Endothelial cell of umbilical vein (primary cell): ENCODE results near the gene VPS9D1. TPM values are rescaled to one million over a fixed set of nuclear protein-coding genes. Genes with fewer than 3 reads are reported as not detected.
A peak's percentile ranks its signal among the peaks of the same experiment; 100 is the strongest.

Source experiments
- BruUV-seq: library from RNA; stranded (reverse); fragments of 400-500 nt; replicated peaks from 2 replicates; lab custom pipeline; 2021; lab: Mats Ljungman, UMichigan
- CTCF ChIA-PET: fragments of 300-600, 350-600 bp; sonication (Branson Sonifier 250); formaldehyde crosslinking; loops from one replicate; lab custom pipeline; 2021; ENCODE audit warnings: antibody characterized with exemption, inconsistent platforms; lab: Charles Lee
- POLR2A ChIA-PET: fragments of 300-600, 350-600 bp; sonication (Branson Sonifier 250); formaldehyde crosslinking; loops from one replicate; lab custom pipeline; 2021; ENCODE audit warnings: antibody characterized with exemption, inconsistent platforms; lab: Charles Lee
- DNase-seq: peaks from one replicate; pipeline ENCODE4 v3.0.0-alpha.2; 2011; ENCODE audit warnings: low read depth, low spot score
- FAIRE-seq: peaks from 2 replicates; lab custom pipeline; 2011; peaks lifted over from hg19 to GRCh38; lab: Jason Lieb, UNC
- H2AFZ ChIP-seq: 2 replicates; pipeline ENCODE4 v1.6.0; 2012; ENCODE audit warnings: low read depth, low read length, control low read depth, inconsistent platforms
- H3K27ac ChIP-seq: 2 replicates; pipeline ENCODE4 v1.5.1; 2011; ENCODE audit warnings: low read depth, mild to moderate bottlenecking, control low read depth, low read length, moderate library complexity; ENCODE audit not compliant: insufficient read depth
- H3K27me3 ChIP-seq, 2 experiments: 2 replicates each; pipeline versions ENCODE4 v1.6.0 to v1.6.1; 2011; ENCODE audit warnings: low read length in 2 of 2, mixed read lengths in 1 of 2; ENCODE audit not compliant: control insufficient read depth in 2 of 2, insufficient read depth in 2 of 2
- H3K36me3 ChIP-seq, 2 experiments: 2 replicates in 1 of 2; 3 replicates in 1 of 2; pipeline ENCODE4 v1.5.1; 2011; ENCODE audit warnings: low read length in 2 of 2, mild to moderate bottlenecking in 1 of 2, moderate library complexity in 1 of 2; ENCODE audit not compliant: control insufficient read depth in 2 of 2, insufficient read depth in 2 of 2; ENCODE audit errors: extremely low read depth in 1 of 2
- H3K4me1 ChIP-seq: 3 replicates; pipeline ENCODE4 v1.5.1; 2011; ENCODE audit warnings: mild to moderate bottlenecking, low read length; ENCODE audit not compliant: control insufficient read depth, insufficient read depth; ENCODE audit errors: extremely low read depth
- H3K4me2 ChIP-seq: 2 replicates; pipeline ENCODE4 v1.6.1; 2011; ENCODE audit warnings: low read length, control low read depth, mixed read lengths; ENCODE audit not compliant: insufficient read depth
- H3K4me3 ChIP-seq, 3 experiments: fragments of 200-600 bp in 1 of 3; sonication (generic), shearing (Covaris generic) in 1 of 3; replicated peaks in 1 of 3; 2 replicates each; pipeline ENCODE4 v1.5.1; 2011 to 2016; ENCODE audit warnings: control low read depth in 3 of 3, low read length in 3 of 3, mild to moderate bottlenecking in 2 of 3, inconsistent platforms in 1 of 3, low read depth in 1 of 3, moderate library complexity in 1 of 3; ENCODE audit not compliant: insufficient read depth in 1 of 3
- H3K79me2 ChIP-seq: 2 replicates; pipeline ENCODE4 v1.6.0; 2012; ENCODE audit warnings: low read length, inconsistent platforms; ENCODE audit not compliant: control insufficient read depth, insufficient read depth
- H3K9ac ChIP-seq: replicated peaks from 2 replicates; pipeline ENCODE3; 2011; ENCODE audit warnings: low read length, control low read depth; ENCODE audit not compliant: insufficient read depth; ENCODE audit errors: extremely low read depth
- H3K9me1 ChIP-seq: replicated peaks from 3 replicates; pipeline ENCODE4 v1.6.0; 2011; ENCODE audit warnings: mild to moderate bottlenecking, low read length; ENCODE audit not compliant: control insufficient read depth, insufficient read depth; ENCODE audit errors: extremely low read depth
- H3K9me3 ChIP-seq: replicated peaks from 2 replicates; pipeline ENCODE4 v1.5.1; 2012; ENCODE audit warnings: low read length, inconsistent platforms; ENCODE audit not compliant: control insufficient read depth, insufficient read depth
- H4K20me1 ChIP-seq: replicated peaks from 2 replicates; pipeline ENCODE3; 2011; ENCODE audit warnings: mild to moderate bottlenecking, low read length; ENCODE audit not compliant: control insufficient read depth, insufficient read depth; ENCODE audit errors: extremely low read depth
- CTCF ChIP-seq, 2 donors: IDR thresholded peaks; 1 replicate in 1 of 2; 2 replicates in 1 of 2; pipeline ENCODE4 v1.5.1; 2011; ENCODE audit warnings: low read length in 2 of 2, mild to moderate bottlenecking in 2 of 2, moderate library complexity in 2 of 2, control low read depth in 1 of 2, inconsistent platforms in 1 of 2, low read depth in 1 of 2; ENCODE audit not compliant: insufficient read depth in 1 of 2; ENCODE audit errors: extremely low read depth in 1 of 2
- GATA2 ChIP-seq: IDR thresholded peaks from 2 replicates; pipeline ENCODE4 v1.7.0; 2011; ENCODE audit warnings: low read depth, mild to moderate bottlenecking, moderate library complexity, mixed read lengths, low read length; ENCODE audit not compliant: insufficient read length, insufficient read depth
- MAX ChIP-seq: IDR thresholded peaks from 2 replicates; pipeline ENCODE4 v1.6.1; 2011; ENCODE audit not compliant: insufficient read depth, insufficient read length
- POLR2AphosphoS5 ChIP-seq: IDR thresholded peaks from 2 replicates; pipeline ENCODE4 v1.6.1; 2012; ENCODE audit warnings: low read depth, mild to moderate bottlenecking, control low read depth, low read length, moderate library complexity; ENCODE audit not compliant: insufficient read depth
- dilution Hi-C: fragments of 300-500 bp; cut with MboI; formaldehyde crosslinking; loops from one replicate; pipeline ENCODE4 v1.15.0; 2019; ENCODE audit warnings: low sequenced_read_pairs; ENCODE audit not compliant: extremely low pct_ligation_motif_present
- intact Hi-C: fragments of 100-400 bp; cut with micrococcal nuclease; formaldehyde crosslinking; loops from one replicate; pipeline ENCODE4 v1.10.0; 2022
- polyA plus RNA-seq, 4 experiments: library from polyadenylated mRNA; depleted of rRNA in 3 of 4; stranded (reverse) in 3 of 4; unstranded in 1 of 4; fragments of >200 nt; gene quantifications; 2 replicates each; pipeline versions ENCODE4 v1.2.1 to v1.2.3, GENCODE V29; 2011 to 2012; ENCODE audit warnings: missing spikeins in 1 of 4
- total RNA-seq: library from RNA; stranded (reverse); gene quantifications from 2 replicates; pipeline ENCODE4 v1.2.3, GENCODE V29; 2021

Gene VPS9D1
- total and polyA plus RNA-seq, 2 donors (not counting 3 experiments of a cell fraction or from before 2014, with no cell fraction given): 15.5 to 17.3 TPM

- peak overlapping the region; percentile 7 to 62 (median 27) for H3K4me3 ChIP-seq
- ChIA-PET CTCF (interaction anchor here (0.6 to 4.4 kb wide), 20 partner anchors 9 to 209 kb away, joined by 3 to 66 read pairs (median 5); partner anchors contain the start of genes CDK10, FANCA and TCF25), POLR2A (interaction anchor here (1.0 kb wide), 1 partner anchor 14 kb away, joined by 5 read pairs; the partner anchor contains the start of gene CDK10)
- H3K27ac ChIP-seq: peak overlapping the region; percentile 26
- intact Hi-C loops: loop anchor here (1.0 to 5.0 kb wide), 5 partner anchors 15 to 221 kb away; partner anchors contain the start of genes CDK10, TCF25 and TUBB3
- peak overlapping the region; percentile 65 for H3K9ac ChIP-seq
- no TSS peak for BruUV-seq
- DNase-seq: peak; percentile 49
- H3K9me1 ChIP-seq: no peaks in the 10 kb centered on the region
- peak overlapping the region; percentile 49 for H3K4me2 ChIP-seq
- dilution Hi-C loops: no loop called here
- H2AFZ ChIP-seq: peak overlapping the region; percentile 73
- TF ChIP-seq GATA2 (no peak), MAX (no peak), POLR2AphosphoS5 (peak; percentile 2), CTCF (IDR thresholded peaks at IDR 0.05; ENCODE audit: extremely low read depth in 1 of 2, insufficient read depth in 1 of 2, low read depth in 1 of 2, low read length in 2 of 2) (peak; percentile 21 to 45)
- no peaks in the 10 kb centered on the region for H4K20me1 ChIP-seq
- peaks cover 9% of the 10 kb centered on the region for H3K4me1 ChIP-seq
- H3K79me2 ChIP-seq: no peaks in the 10 kb centered on the region
- H3K36me3 ChIP-seq: peaks cover 0 to under 1% of the 10 kb centered on the region in 2 experiments
- H3K27me3 ChIP-seq: no peaks in the 10 kb centered on the region
- FAIRE-seq: no peak
- H3K9me3 ChIP-seq: no peaks in the 10 kb centered on the region
These were observed 19.9 kb downstream of the VPS9D1 start for GRCh38 chr16:89700649-89701424.
